HG03025 (cell line): ENCODE results near the gene TRMU.
"Not testable (repeated sequence)": the region's sequence is repeated elsewhere in the genome, so short reads cannot be mapped to it uniquely, and the experiment has no call there.

Experiments used
- ATAC-seq: cut with Tn5 transposase; IDR thresholded peaks from one replicate; pipeline ENCODE4 v1.9.1; 2021; ENCODE audit warnings: mild to moderate bottlenecking, moderate library complexity; ENCODE audit not compliant: unreplicated experiment, low FRiP score

Gene TRMU

GRCh38 chr22:46297151-46297812 is 38.2 kb upstream of the TRMU start:
- ATAC-seq: no peak

- no peak for ATAC-seq
These were observed 36.4 kb upstream of the TRMU start for GRCh38 chr22:46299101-46299500.

- no peak for ATAC-seq
These were observed 35.0 kb upstream of the TRMU start for GRCh38 chr22:46300491-46300890.

DNA sequence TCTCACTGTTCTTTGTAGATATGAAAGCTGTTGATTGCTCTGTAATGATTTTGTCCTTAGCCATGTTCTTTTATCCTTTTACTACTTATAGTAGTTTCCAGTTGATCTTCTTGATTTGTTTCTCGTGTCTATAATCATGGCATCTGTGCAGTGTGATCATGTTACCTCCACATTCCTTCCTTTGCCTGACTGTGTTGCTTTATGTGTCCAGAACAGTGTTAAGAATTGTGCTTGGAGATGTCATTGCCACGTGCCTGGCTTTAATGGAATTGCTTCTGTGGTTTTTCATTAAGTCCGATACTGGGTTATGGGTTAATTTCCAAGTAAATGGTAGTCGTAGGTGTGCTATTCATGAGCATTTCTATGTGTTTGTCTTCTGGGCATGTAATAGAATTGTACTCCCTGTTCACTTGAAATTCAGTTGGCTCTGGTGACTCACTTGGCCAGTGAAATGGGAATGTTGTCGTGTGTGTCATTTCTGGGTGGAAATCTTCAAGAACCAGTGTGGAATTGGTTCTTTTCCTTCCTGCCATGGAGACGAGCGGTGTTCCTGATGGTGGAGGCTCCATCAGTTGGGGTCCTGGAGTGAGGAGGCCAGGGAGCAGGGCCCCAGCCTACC is 32.1 kb upstream of the TRMU start:
- no peak for ATAC-seq

- ATAC-seq: no peak
These were observed 27.1 kb upstream of the TRMU start for GRCh38 chr22:46308283-46308988.

DNA sequence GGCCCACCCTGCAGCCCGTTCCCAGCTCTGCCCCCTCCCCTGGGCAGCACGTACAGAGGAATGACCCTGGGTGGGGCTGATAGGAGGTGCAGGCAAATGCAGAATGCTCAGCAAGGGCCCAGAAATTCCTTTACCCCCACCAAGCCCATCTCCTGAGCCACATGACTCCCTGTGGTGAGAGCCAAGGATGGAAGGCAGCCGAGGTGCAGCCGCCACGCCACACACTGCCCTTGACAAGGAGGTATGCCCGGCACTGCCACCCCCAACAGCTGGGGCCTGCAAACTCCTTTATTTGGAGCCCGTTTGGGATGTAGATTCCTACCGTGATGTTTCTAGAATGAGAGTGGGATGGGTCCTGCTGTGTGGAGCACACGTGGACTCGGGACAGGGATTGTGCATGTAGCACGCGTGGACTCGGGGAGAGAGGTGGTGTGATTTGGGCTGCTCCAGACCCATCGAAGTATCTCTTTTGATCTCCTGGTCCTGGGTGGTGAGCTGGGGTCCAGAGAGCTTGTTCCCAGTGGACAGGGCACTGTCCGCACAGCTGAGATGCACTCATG is 25.9 kb upstream of the TRMU start:
- ATAC-seq: no peak

DNA sequence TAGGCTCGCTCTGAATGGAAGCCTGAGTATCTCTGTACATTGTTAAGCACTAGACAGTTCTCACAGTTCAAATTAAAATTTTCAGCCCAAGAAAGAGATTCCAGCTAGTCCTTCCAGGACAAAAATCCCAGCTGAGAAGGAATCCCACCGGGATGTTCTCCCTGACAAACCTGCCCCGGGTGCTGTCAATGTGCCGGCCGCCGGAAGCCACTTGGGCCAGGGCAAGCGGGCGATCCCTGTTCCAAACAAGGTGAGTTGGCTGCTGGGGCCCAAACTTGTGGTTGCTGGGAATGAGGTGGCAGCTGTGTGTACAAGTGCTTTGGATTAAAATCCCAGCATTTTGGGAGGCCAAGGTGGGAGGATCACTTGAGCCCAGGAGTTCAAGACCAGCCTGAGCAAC is 23.5 kb upstream of the TRMU start:
- ATAC-seq: no peak

DNA sequence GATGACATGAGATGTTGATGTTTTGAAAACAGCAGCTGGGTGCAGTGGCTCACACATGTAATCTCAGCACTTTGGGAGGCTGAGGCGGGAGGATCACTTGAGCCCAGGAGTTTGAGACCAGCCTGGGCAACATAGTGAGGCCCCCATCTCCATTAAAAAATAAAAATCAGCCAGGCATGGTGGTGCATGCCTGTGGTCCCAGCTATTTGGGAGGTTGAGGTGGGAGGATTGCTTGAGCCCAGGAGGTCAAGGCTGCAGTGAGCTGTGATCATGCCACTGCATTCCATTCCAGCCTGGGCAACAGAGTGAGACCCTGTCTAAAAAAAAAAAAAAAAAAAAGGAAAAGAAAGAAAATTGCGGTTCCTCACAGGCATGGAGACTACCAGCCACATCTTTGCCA is 22.7 kb upstream of the TRMU start:
- not testable (repeated sequence) for ATAC-seq

DNA sequence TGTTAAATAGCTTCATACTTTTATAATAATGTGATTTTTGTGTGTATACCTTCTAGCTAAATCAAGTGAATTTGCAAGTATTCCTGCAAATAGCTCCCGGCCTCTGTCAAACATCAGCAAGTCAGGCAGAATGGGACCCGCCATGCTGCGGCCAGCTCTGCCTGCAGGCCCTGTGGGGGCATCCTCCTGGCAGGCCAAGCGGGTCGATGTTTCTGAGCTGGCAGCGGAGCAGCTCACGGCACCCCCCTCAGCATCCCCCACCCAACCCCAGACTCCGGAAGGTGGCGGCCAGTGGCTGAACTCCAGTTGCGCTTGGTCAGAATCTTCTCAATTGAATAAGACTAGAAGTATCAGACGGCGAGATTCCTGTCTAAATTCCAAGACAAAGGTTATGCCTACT is 19.5 kb upstream of the TRMU start:
- no peak for ATAC-seq

- no peak for ATAC-seq
These were observed 17.9 kb upstream of the TRMU start for GRCh38 chr22:46317646-46318045.

DNA sequence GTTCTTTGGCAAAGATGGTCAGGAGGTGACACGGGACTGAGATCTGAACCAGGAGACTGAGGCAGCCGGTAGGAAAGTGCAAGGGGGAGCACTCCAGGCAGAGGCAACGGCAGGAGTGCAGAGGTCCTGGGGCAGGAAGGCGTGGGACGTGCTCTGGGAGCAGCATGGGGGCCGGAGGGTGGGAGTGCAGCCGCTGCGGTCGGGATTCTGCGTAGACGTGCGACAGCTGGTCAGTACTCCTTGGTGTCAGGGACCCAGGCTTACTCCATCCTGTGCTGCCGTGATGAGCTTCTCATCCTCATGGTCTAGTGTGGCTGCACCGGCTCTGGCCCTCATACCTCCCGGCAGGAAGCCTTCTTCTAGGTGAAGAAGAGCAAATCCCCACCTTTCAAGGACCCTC is 16.9 kb upstream of the TRMU start:
- ATAC-seq: no peak

DNA sequence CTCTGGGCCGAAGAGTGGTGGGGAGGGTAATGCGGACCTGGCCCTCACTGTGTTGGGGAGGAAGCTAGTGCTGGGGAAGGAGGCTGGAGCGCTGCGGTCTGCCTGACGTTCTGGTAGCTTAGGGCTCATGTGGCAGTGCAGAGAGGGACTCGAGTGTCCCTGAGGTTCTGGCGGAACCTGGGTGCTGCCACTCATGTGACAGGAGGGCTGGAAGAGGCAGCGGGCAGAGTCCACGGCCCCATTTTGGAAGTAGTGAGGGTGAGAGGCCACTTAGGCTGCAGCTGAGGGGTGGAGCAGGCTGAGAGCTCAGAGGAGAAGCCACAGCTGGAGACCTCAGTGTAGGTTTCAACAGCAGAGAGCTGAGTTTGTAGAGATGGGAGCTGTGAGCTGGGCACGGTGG is 16.2 kb upstream of the TRMU start:
- no peak for ATAC-seq

- no peak for ATAC-seq
These were observed 15.3 kb upstream of the TRMU start for GRCh38 chr22:46320166-46320710.

- ATAC-seq: no peak
These were observed 14.7 kb upstream of the TRMU start for GRCh38 chr22:46320716-46321386.

DNA sequence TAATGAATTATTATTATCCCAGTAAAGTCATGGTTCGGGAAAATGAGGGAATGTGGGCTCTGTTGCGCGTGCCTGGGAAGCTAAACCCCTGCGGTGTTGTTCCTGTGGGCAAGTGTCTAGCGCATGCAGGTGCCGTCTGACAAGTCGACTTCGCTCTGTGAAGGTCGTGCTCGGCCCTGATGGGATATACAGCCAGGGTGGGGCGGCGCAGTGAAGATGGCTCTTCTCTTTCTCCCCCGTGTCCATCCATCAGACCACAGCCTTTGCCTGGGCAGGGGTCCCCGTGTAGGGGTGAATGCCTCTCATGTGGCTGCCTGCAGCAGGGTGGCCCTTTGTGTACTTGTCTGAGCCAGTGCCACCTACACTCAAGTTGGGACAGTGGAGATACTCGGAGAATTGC is 12.8 kb upstream of the TRMU start:
- no peak for ATAC-seq

DNA sequence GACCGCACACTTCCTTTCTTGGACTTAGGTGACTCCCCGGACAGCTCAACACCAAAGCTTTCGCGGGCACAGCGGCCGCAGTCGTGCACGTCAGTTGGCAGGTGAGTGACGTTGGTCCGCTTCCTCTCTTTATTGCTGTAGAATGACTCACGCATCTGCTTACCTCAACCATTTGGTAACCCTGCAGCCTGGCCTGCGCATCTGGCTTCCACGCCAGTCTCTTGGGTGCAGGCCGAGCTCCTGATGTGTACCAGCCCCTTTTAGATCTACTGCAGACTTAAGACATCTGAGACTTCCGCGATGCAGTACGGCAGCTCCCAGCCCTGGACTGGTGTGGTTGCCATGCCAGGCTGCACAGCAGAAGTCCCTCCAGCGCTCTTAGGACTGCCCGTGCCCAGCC is 12.4 kb upstream of the TRMU start:
- ATAC-seq: no peak

GRCh38 chr22:46326066-46326680 is 9.3 kb upstream of the TRMU start:
- ATAC-seq: no peak

GRCh38 chr22:46327691-46328465 is 7.6 kb upstream of the TRMU start:
- ATAC-seq: no peak

- no peak for ATAC-seq
These were observed 6.7 kb upstream of the TRMU start for GRCh38 chr22:46328797-46329196.

DNA sequence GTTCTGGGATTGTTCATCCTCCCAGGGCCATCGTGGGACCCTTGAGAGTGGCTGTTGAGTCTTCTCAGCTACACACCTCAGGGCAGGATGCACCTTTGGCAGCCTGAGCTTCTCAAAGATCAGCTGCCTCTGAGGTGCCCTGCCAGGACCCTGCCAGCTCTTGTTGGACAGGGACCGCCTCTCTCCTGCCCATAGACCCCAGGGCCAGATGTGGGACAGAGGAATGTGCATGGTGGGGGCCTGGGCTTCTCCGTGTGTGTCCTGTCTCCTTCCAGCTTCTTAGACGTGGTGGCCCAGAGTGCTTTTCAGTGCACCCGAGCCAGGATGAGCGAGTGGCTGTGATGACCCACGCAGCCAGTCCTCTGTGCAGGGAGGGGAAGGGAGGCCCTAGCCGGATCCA is 5.9 kb upstream of the TRMU start:
- no peak for ATAC-seq
